ENCODE results near the gene SPP2.

Gene SPP2

DNA sequence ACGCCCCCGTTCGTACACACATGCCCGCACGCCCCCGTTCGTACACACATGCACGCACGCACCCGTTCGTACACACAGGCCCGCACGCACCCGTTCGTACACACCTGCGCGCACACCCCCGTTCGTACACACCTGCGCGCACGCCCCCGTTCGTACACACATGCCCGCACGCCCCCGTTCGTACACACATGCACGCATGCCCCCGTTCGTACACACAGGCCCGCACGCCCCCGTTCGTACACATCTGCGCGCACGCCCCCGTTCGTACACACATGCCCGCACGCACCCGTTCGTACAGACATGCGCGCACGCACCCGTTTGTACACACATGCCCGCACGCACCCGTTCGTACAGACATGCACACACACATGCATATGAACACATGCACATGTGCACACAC is 45.7 kb downstream of the SPP2 start:
- no peak for DNase-seq

GRCh38 chr2:234098681-234099080 is 48.2 kb downstream of the SPP2 start:
- no peak for DNase-seq

- DNase-seq = no peak
These were observed 48.8 kb downstream of the SPP2 start for GRCh38 chr2:234099266-234099665.

GRCh38 chr2:234100686-234101085 is 50.2 kb downstream of the SPP2 start:
- DNase-seq = no peak

DNA sequence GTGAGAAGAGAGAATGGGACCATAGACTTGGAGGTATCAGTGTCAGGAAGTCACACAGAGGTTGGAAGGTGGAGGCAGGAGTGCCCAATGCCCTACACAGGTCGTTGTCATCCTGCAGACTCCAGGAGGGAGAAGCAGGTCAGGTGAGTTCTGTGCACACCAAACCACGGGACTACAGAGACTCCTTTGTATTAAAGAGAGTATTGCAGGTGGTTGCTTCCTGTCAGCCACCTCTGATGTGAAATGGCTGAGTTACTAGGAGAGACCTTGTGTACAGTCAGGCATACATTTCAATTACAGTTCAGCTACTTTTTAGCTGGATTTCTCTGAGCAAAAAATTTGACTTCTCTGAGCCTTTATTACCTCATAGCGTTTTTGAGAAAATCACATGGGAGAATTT is 51.6 kb downstream of the SPP2 start:
- no peak for DNase-seq

DNA sequence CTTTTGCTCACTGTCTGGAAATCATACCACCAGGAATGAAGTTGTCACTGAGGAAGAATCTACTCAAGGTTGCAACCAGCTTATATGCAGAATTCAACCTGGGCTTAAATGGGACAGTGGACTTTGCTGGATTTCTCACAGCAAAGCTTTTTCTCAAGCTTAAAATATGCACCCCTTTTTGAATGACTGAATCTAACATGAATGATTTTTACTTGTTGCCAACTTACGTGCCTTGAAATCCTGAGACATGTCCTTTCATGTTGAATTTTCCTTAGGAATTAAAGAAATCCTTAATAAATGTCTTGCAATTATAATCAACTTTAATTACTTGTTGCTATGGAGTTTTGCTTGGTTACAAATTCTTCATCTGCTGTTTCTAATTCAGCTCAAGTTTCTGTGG is 57.4 kb downstream of the SPP2 start:
- no peak for DNase-seq

DNA sequence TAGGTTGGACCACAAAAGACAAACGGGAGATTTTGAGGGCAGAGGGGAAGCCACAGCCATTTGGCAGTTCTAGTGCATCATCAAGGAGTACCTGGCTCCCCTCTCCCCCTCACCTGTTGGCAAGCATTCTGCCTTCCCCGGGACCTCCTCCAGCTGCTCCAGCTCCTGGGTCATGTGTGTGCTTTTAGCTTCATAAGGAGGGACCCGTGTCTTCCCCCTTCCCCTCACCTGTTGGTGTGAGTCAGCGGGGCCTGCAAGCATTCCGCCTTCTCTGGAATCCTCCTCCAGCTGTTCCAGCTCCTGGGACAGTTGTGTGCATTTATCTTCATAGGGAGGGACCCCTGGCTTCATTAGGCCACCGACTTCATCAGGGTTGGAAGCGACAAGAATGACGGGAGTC is 58.8 kb downstream of the SPP2 start:
- DNase-seq = no peak

- DNase-seq = no peak
These were observed 59.7 kb downstream of the SPP2 start for GRCh38 chr2:234110219-234110618.

- no peak for DNase-seq
These were observed 61.0 kb downstream of the SPP2 start for GRCh38 chr2:234111523-234111922.

- DNase-seq = no peak
These were observed 65.5 kb downstream of the SPP2 start for GRCh38 chr2:234116010-234116409.

DNA sequence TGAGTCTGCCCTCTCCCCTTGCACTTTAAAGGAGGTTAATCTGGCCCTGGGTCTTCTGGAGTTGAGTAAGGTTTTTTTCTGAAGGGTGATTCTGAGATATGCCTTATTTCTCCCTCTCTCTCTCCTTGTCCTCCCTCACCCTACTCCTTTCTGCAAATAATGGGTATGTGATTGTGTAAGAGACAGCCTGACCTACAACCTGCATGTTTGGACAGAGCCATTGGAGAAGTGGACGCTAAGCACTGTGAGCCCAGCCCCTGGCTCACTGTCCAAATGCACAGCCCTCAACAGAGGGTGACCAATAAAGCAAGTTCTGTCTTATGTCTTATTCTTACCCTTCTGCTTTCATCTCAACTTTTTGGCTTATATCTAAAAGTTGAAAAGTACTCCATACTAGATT is 71.5 kb downstream of the SPP2 start:
- DNase-seq = no peak

DNA sequence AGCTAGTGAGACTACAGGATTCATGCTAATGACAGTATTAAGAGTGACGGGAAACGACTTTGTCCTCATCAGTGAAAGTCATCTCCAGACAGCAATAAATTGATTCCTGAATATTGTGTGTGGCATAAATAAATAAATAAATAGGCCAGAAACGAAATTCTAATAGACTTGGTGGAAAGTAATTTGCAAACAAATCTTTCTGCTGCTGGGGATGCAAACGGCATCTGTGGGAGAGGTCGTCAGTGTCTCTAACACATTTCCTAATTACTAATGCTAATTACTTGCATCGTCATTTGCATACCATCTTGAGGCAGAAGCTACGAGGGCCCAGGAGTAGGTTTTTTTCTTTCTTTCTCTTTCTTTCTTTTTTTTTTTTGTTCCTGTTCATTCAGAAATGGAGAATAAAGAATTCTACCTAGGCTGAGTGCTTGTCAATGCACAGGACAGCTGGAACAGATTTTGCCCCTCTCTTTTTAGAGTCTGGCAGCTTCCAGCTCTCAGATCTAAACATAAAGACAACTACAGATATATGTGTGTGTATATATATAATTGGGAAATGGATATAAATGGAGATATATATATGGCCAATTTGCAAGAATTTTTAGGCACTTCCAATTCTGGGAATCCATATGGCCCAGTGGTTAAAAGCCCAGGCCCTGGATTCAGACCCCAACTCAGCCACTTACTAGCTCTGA is 75.1 kb downstream of the SPP2 start:
- no peak for DNase-seq

- no peak for DNase-seq
These were observed 75.6 kb downstream of the SPP2 start for GRCh38 chr2:234126146-234126470.
